ENCODE measurements around the gene ROBO3.

GRCh38 chr11:124884340-124884739 lies 19.1 kb downstream of the ROBO3 start:
- TF ChIP-seq POLR2A (IDR thresholded peaks at IDR 0.05) (no peak), CTCF (IDR thresholded peaks at IDR 0.05) (no peak)

All from uterus (tissue), 2 donors.